GM21737 (cell line): Measurements from ENCODE around the gene SEMA4F.
A peak's percentile ranks its signal among the peaks of the same experiment; 100 is the strongest.
"Not testable (repeated sequence)": the region's sequence is repeated elsewhere in the genome, so short reads cannot be mapped to it uniquely, and the experiment has no call there.

Source experiments
- ATAC-seq: cut with Tn5 transposase; IDR thresholded peaks from one replicate; pipeline ENCODE4 v1.9.1; 2021; ENCODE audit warnings: mild to moderate bottlenecking, moderate library complexity; ENCODE audit not compliant: unreplicated experiment

Gene SEMA4F, protein sequence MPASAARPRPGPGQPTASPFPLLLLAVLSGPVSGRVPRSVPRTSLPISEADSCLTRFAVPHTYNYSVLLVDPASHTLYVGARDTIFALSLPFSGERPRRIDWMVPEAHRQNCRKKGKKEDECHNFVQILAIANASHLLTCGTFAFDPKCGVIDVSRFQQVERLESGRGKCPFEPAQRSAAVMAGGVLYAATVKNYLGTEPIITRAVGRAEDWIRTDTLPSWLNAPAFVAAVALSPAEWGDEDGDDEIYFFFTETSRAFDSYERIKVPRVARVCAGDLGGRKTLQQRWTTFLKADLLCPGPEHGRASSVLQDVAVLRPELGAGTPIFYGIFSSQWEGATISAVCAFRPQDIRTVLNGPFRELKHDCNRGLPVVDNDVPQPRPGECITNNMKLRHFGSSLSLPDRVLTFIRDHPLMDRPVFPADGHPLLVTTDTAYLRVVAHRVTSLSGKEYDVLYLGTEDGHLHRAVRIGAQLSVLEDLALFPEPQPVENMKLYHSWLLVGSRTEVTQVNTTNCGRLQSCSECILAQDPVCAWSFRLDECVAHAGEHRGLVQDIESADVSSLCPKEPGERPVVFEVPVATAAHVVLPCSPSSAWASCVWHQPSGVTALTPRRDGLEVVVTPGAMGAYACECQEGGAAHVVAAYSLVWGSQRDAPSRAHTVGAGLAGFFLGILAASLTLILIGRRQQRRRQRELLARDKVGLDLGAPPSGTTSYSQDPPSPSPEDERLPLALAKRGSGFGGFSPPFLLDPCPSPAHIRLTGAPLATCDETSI

DNA sequence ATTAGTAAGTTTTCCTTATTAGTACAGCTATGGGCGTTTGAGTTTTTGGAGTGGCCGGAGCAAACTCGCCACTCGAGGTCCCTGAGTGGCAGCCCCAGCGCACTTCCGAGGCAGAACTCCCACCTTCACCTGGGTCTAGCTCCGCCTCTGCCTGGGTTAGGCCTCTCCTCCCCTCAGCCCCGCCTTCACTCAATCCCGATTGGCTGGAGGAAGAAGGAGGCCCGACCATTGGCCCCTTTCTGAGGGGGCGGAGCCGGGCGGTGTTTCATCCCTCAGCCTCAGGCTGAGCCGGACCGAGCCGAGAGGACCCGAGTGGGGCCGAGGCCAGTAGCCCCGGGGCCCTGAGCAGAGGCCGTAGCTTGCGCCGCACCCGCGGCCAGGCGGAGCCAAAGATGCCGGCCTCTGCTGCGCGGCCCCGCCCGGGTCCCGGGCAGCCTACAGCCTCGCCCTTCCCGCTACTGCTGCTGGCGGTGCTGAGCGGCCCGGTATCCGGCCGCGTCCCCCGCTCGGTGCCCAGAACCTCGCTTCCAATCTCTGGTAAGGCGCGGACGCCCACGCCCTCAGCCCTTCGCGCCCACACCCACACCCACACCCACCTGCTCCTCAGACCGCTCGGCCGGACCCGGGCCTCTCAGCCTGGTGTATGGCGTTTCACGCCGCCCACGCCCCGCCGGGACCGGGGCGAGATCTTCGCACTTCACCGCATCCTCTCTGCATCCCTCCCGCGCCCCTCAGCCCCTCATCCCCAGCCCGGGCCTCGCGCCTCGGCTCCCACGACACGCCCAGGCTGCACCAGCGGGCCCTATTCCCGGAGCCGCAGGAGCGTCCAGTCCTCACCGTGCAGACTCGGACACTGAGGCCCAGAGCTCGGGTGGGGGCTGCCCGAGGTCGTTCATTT lies at the start of gene SEMA4F:
Gene SEMA4F (plus strand): TSS at position 263 of the 898 bp plus-strand sequence. CDS start 130 bp downstream, at position 393.
- ATAC-seq: peak; percentile 100

DNA sequence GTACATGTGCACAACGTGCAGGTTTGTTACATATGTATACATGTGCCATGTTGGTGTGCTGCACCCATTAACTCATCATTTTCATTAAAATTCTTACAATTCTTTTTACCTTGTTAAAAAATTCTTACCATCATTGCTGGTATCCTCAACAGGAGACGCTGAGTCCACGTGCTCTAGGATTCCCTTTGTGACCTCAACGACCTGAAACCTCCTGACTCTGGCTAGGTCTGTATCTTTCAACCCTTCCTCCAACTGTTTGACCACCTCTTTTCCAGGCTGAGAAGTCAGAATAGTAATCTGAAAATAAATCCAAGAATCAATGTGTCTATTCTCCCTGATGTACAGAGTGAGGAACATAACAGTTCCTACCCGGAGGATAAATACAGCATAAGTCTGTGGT lies 47.1 kb upstream of the SEMA4F start:
- ATAC-seq: no peak

DNA sequence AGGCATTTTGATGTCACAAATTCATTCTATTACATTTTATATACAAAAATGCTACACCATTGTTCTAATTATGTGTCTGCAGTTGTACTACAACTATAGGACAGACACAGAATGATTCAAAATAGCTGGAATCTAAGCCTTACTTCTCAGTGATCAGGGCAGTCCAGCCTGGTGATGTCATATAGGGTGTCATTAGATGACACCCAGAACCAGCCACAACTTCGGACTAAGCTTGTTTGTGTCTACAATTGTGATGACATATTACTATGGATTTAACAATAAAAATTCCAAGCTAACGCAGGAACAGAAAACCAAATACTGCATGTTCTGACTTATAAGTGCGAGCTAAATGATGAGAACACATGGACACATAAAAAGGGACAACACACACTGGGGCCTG lies 36.9 kb upstream of the SEMA4F start:
- no peak for ATAC-seq

DNA sequence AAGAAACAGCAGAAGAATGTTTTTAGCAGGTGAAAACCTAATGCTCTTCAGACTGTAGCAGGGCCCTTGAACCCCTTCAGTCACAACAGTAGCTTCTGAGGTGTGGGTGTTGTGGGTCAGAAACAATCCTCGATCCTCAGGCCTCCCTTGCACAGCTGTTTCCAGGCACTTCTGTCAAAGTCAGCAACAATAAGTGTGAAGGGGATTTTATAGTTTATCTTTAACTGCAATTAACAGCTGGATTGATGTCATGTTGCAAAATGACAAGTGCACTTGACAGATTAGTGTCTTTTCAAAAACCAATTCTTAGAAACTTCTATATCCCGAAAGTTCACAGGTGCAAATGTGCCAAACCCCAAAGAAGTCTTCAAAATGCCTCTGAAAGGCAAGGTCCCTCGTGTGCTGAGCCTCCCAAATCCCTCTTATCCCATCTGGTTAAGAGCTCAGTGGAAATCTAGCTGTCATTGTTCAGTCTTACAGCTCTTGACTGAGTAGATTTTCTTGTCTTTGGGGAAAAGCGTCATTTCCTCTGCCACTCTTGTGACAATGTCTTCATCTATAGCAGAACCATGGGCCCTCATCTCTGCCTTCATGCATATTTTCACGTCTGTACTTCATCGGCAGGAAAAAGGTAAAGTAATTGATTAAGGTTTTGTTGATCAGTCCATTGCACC lies 35.5 kb upstream of the SEMA4F start:
- ATAC-seq: no peak

DNA sequence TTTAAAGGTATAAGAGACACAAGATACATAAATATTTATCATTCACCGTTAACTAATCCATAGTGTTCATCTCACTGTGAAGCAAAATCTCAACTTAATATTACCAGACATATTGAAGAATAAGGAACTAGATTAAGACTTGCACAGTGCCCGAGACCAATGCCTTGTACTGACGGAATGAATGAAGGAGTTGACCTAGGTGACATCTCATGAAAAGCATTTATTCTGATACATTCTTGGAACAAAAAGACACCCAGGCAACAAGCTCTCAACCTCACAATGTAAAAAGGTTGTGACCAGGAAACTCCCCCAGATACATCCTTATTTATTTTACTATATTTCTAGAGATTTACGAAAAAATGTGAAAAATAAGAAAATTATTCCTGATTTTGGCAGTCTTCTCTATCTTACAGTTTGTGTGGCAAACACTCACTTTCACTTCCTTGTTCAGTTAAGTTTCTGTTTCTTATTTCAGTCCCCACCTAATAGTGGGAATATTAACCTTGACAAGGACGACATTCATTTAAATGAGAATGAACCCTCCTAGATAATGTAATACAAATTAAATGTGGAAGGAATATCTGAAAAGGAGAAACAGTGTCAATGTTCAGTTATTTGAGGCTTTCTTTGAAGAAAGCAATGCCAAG lies 34.3 kb upstream of the SEMA4F start:
- ATAC-seq: no peak

DNA sequence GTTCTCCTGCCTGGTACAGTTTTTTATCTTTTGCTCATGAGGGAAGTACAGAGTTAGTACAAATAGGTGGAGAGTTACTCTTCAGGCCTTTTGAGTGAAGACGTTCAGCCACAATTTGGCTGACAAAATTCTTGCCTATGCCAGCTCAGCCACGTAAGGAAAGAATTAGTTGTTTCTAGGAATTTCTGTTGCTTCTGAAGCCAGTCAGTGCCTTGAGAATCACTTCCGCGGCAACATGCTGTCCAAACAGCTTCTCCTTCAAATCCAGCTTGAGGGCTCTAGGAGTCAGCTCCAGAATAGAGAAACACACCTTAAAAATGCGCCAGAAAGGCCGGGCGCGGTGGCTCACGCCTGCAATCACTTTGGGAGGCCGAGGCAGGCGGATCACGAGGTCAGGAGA lies 33.4 kb upstream of the SEMA4F start:
- ATAC-seq: no peak

DNA sequence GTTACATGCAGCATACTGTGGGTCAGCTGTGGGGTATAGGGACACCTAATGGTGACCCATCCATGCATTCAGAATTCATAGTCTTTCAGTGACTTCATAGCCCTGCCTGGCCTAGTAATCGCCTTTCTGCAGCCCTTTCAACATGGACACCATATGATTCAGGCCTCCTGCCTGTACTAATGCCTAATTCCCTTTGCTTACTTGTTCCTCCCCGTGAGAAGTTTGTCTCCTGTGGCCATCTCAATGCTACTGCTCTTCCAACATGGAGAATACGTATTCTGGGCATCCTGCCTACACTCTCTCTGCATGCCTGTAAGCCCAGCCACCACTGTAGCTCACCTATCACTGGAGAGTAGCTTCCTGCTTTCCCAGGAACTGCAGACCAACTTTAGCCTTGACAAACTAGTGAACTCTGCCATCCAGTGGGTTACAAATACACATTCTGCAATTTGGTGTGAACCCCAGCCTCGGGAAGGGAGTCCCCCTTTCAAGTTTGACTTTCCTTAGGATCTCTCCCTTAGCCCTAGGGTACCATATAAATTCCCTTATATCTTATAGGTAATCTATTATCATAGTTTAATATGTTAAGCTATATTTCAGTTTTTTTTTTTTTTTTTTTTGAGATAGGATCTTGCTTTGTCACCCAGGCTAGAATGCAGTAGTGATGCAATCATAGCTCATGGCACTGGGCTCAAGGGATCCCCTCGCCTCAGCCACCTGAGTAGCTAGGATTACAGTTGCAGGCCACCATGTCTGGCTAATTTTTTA lies 28.2 kb upstream of the SEMA4F start:
- ATAC-seq: no peak

DNA sequence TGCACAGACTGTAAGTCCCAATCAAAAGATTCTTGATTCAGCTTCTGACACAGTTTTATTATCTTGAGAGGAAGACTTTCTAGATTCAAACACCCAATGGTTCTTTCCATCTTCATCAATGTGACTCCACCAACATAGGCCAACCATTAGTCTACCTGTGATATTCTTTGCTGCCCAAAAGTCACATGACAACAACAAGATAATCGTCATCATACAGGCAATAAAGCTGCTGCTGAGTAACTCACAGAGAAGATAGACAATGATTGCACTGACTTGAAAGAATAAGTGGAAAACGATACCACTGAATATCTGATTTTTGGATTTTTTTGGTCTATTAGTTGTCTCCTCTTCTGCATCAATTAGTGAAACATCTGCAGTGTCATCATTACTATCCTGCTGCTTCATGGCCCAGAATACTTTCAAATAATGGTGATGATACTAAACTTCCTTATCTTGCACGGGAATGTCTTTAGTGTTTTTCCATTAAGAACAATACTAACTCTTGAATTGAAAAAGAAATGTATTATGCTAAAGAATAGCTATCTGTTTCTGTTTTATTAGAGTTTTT lies 25.4 kb upstream of the SEMA4F start:
- no peak for ATAC-seq

DNA sequence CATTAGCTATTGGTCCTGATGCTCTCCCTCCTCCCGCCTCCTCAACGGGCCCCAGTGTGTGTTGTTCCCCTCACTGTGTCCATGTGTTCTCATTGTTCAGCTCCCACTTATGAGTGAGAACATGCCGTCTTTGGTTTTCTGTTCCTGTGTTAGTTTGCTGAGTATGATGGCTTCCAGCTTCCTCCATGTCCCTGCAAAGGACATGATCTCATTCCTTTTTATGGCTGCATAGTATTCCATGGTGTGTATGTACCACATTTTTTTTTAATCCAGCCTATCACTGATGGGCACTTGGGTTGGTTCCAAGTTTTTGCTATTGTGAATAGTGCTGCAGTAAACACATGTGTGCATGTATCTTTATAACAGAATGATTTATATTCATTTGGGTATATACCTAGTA lies 23.6 kb upstream of the SEMA4F start:
- not testable (repeated sequence) for ATAC-seq

DNA sequence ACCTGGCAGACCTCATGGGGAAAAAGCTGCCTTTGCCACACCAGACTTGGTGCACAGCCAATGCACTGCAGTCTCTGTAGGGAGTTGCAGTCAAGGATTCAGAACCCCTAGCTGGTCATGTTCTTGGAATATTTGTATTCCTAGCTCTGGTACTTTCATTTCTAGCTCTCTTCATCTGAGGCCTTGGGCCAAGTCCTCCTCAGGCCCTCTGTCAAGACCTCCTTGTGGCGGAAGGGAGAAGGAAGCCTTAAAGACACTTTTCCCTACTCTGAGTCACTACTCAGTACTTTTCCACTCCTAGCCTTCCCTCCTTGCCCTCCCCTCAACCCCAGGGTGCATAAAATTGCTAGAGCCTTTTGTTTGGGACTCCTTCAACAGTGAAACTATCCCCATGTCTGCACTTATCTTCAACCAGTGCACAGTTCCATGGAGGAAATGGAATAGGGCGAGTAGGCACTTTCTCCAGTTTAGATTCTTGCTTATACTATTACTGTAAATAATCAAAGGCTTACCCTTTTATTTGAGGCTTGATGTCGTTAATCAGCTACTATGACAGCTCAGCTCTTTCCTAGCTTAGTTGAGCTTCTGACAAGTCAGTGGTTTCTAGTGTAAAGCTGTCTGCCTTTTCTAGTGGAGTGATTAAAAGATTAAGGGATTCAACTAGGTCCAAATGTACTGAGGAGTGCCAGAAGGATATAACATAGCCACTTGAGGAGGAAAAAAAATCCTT lies 21.7 kb upstream of the SEMA4F start:
- no peak for ATAC-seq

DNA sequence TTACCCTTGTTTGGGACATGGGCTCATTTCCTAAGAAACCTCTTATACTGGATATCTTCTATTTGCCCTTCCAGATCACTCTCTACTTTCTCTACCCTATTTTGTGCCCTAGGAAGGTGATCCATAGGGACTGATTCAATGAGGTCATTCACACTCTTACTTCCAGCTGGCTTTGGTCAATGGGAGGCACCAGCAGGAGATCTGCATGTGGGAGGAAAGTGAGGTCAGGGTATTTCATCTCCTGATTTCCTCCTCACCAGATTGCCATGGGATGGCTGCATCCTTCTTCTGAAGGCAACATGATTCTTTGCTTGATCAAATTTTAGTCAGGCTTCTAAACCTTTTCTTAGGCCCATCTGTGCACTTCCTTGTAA lies 21.1 kb upstream of the SEMA4F start:
- no peak for ATAC-seq

DNA sequence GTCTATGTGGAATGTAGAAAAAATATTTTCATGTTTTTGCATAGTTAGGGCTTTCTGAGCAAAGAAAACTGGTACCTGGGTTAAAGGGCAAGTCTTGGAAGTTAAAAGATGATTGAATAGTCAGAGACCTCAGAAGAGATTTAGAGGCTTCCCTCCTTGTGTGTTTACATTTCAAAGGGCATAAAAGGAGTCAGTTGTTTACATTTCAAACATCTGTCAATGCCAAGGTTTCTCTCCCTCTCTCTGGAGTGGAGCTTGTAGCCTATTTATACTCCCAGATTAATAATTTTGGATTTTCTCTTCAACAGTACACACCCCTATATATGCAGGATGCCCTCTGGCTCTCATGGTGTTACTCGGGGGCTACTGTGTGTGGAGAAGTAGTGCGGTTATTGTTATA lies 14.5 kb upstream of the SEMA4F start:
- no peak for ATAC-seq

DNA sequence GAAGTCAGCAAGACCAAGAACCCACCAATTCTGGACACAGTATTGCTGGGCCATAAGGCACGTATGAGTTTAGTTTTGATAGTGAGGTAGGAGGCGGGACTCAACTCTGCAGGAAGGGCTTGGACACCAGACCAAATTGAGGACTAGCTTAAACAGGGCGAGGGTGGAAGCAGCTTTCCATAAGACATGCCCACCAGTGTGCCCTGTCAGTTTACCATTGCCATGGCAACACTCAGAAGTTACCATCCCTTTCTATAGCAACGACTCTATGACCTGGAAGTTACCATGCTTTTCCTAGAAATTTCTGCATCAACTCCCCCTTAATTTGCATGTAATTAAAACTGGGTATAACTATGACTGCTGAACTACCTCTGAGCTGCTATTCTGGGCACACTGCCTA lies 8.7 kb upstream of the SEMA4F start:
- no peak for ATAC-seq

DNA sequence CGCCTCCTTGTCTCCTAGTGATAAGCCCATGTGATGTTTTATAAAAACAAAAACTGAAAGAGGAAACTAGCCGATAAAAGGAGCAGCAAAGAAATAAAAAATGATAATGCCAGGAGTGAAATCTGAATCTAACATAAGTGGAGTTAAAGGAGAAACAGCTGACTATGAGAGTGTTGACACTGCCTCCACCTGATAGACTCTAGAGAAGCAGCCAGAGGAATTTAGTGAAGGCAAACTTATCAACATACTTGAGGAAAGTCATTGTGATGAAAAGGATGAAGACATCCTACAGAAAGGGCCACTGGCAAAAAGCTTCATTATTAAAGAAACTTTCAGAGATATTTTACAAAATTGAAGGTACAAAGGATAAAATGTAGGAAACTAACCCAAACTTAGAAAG lies 7.8 kb upstream of the SEMA4F start:
- ATAC-seq: no peak

DNA sequence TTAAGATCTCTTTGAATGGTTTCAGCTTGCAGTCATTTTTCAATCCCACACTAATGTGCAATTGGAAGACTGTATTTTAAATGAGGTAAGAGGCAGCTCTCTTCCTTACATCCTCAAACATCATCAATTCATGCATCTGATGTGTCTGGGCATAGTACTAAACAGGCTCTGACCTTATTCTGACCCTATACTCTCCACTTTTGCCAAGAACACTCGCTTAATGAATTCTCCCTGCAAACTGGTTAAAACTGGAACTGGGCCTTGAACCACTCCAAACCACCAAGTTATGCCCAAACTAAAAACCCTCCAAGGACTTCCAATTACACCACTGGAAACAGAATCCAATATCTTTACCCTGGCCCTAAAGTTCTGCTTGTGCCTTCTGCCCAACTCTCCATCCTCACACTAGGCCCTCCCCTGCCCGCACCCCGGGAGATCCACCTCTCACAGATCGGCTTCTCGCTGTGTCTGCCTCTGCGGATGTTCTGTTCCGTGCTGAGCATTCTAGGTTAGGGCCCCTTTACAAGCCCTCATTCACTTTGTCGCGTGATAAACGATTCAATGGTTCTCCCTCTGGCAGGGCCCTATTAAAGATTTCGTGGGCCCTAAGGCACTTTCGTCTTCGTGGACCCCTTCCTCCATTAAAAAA lies 7.1 kb upstream of the SEMA4F start:
- no peak for ATAC-seq

DNA sequence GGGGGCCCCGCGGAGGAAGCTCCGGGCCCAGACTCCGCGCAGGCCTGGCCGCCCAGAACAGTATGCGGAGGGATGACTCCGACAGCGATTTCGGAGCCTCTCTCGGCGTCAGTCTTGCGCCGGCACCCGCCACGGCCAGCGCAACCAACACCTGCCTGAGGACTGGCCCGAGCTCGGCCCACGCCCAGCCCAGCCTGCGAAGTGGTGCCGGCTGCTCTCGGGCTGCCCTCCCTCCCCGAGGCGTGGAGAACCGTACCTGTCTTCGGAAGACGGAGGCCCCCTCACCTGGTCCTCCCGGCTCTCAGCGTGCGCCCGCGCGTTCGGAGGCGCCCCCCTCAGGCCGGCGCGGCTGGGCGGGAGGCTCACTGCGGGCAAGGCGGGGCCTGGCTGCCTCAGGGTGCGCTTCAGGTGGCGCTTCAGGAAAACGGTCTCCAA lies 6.0 kb upstream of the SEMA4F start, which contains the start of gene M1AP:
Gene M1AP (minus strand): TSS at position 322 of the 435 bp plus-strand sequence. CDS start 8,055 bp downstream, outside the sequence.
- no peak for ATAC-seq

DNA sequence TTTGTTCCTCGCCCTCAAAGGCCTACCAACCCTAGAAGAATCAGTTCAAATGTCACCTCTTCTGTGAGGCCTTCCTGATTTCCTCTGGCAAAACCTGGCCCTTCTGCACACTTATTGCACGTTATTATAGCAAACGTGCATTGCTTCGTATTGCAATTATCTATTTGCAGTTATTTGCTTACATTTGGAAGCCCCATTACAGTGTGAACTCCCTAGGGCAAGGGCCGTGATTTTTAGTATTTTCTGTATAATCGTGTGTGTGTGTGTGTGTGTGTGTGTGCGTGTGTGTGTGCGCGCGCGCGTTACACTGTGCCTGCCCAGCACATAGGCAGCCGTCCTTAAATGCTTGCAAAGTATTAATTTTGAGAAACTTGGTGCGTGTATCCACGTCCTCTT lies 460 bp upstream of the SEMA4F start:
- ATAC-seq: peak; percentile 11

DNA sequence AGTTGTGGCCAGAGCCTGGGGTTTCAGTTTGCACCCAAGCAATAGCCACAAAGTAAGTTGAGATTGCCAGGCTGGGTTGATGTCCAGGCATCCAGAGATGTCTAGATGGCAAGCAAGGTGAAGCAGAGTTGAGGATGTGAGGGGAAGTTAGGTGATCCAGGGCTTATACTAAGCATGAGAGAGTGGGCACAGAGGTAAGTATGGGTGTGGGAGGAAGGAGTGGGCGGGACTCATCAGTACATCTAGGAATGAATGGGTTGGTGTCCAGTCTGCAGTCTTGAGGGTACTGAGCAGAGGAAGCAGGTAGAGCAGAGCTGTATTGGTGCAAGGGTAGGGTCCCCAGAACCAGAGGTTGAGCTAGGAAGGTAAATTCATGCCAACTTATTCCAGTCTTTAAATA lies 1.5 kb downstream of the SEMA4F start:
- ATAC-seq: no peak
